ENCODE results near the gene AKR1C8. TPM values are rescaled to one million over a fixed set of nuclear protein-coding genes. Genes with fewer than 3 reads are reported as not detected.
"Not testable (repeated sequence)": the region's sequence is repeated elsewhere in the genome, so short reads cannot be mapped to it uniquely, and the experiment has no call there.

The AKR1C8 gene
- total and polyA plus RNA-seq, 12 donors: 0.04 to 0.51 (median 0.39) TPM; not detected in 9

DNA sequence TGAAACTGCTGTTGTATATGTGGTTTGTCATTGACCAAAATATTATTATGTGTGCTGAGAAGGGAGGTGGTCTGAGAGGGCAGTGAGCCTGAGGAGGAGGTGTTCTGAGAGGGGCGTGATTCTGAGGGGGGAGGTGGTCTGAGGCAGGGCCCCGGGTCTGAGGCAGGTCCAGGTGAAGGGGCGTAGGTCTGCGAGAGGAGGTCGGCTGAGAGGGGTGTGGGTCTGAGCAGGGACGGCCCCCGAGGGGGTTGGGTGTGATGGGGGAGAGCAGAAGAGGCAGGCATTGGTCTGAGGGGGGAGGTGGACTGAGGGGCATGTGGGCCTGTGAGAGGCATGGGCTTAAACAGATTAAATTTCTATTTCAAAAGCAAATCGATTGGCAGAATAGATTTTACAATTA lies 44.1 kb upstream of the AKR1C8 start:
- TF ChIP-seq CTCF (IDR thresholded peaks at IDR 0.05): no peak
- intact Hi-C loops (cut with DNase I): no loop called here
- Histone ChIP-seq H3K9me3 (peaks cover 0 to 13% (median 0%) of the 10 kb centered on the region in 11 donors), H3K27ac (no peak overlapping the region), H3K4me1 (peaks cover 0 to 5% (median 0%) of the 10 kb centered on the region in 9 donors), H3K4me3 (no peak overlapping the region), H3K36me3 (no peaks in the 10 kb centered on the region), H3K27me3 (no peaks in the 10 kb centered on the region)
- ATAC-seq (no peak), DNase-seq (no peak)
- WGBS, 2 donors: 84 to 85% methylated on average over 8 of the region's 8 CpGs

GRCh38 chr10:5222942-5223341 lies 38.0 kb upstream of the AKR1C8 start:
- DNase-seq; H3K27ac ChIP-seq; H3K27me3 ChIP-seq; H3K4me3 ChIP-seq; intact Hi-C loops (cut with DNase I); ATAC-seq; H3K4me1 ChIP-seq; H3K36me3 ChIP-seq: not testable (repeated sequence)
- H3K9me3 ChIP-seq: peaks cover 0 to 16% (median 0%) of the 10 kb centered on the region in 11 donors
- WGBS, 2 donors: 84 to 92% methylated on average over 7 of the region's 7 CpGs

GRCh38 chr10:5219262-5219661 lies 34.3 kb upstream of the AKR1C8 start:
- Histone ChIP-seq H3K36me3 (no peaks in the 10 kb centered on the region), H3K27me3 (no peaks in the 10 kb centered on the region), H3K4me1 (no peaks in the 10 kb centered on the region), H3K27ac (no peak overlapping the region), H3K4me3 (no peak overlapping the region), H3K9me3 (peaks cover 0 to 9% (median 0%) of the 10 kb centered on the region in 11 donors)
- WGBS, 2 donors: 44 to 56% methylated on average over 3 of the region's 3 CpGs
- intact Hi-C loops (cut with DNase I): no loop called here
- ATAC-seq: no peak
- DNase-seq: no peak
- TF ChIP-seq CTCF (IDR thresholded peaks at IDR 0.05): no peak

- no peak for TF ChIP-seq CTCF (IDR thresholded peaks at IDR 0.05)
- H3K36me3 ChIP-seq: no peaks in the 10 kb centered on the region
- DNase-seq (no peak), ATAC-seq (no peak)
- H3K4me3 ChIP-seq: no peak overlapping the region
- intact Hi-C loops (cut with DNase I): no loop called here
- no peak overlapping the region for H3K27ac ChIP-seq
- no peaks in the 10 kb centered on the region for H3K4me1 ChIP-seq
- WGBS, 2 donors: 35 to 66% methylated on average over 1 to 2 of the region's 2 CpGs
- no peaks in the 10 kb centered on the region for H3K27me3 ChIP-seq
- H3K9me3 ChIP-seq: peaks cover 0 to 8% (median 0%) of the 10 kb centered on the region in 11 donors
Measured at GRCh38 chr10:5216801-5217200, 31.9 kb upstream of the AKR1C8 start.

DNA sequence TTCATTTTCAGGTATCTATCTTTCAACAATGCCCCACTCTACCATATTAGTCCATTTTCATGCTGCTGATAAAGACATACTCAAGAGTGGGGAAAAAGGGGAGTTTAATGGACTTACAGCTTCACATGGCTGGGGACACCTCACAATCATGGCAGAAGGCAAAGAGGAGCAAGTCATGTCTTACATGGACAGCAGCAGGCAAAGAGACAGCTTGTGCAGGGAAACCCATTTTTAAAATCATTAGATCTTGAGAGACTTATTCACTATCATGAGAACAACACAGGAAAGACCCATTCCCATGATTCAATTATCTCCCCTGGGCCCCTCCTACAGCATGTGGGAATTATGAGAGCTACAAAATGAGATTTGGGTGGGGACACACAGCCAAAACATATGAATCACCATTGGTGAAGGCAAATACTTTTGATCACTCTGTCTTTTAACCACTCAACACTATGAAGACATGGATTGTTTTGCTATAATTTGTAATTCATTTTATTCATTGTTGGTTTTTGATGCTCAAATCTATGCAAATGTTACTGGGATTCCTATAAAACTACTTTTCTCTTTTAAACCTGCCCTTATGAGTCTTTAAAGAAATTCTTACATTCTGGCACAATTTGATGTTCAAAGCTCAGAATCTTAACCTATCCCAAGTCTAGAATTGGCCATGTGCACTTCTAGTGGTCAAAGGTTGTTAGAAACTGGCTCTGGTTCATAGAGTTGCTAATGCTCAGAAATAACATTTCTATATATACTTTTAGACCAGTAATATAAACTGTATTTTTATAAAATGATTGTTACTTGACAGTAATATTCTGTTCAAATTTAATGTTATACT lies 27.0 kb upstream of the AKR1C8 start:
- H3K36me3 ChIP-seq: no peaks in the 10 kb centered on the region
- DNase-seq: no peak
- H3K4me1 ChIP-seq: no peaks in the 10 kb centered on the region
- H3K27me3 ChIP-seq: no peaks in the 10 kb centered on the region
- no peak for ATAC-seq
- H3K9me3 ChIP-seq: peaks cover 0 to 13% (median 0%) of the 10 kb centered on the region in 11 donors
- no peak for TF ChIP-seq CTCF (IDR thresholded peaks at IDR 0.05)
- no peak overlapping the region for H3K27ac ChIP-seq
- no peak overlapping the region for H3K4me3 ChIP-seq
- intact Hi-C loops (cut with DNase I): no loop called here
